Astrocyte (in vitro differentiated cells and primary cell): ENCODE data around the gene RUFY3.

Source experiments
- EZH2 ChIP-seq: IDR thresholded peaks from 2 replicates; pipeline ENCODE4 v1.6.1; 2012; ENCODE audit warnings: mild to moderate bottlenecking, low read length, inconsistent platforms; ENCODE audit not compliant: insufficient read depth
- TF ChIP-seq, protein P1 (sequence below): IDR thresholded peaks from 2 replicates; pipeline ENCODE4 v1.5.1; 2011; ENCODE audit warnings: low read depth, mild to moderate bottlenecking, inconsistent platforms, low read length, moderate library complexity; ENCODE audit not compliant: insufficient read depth

DNA sequence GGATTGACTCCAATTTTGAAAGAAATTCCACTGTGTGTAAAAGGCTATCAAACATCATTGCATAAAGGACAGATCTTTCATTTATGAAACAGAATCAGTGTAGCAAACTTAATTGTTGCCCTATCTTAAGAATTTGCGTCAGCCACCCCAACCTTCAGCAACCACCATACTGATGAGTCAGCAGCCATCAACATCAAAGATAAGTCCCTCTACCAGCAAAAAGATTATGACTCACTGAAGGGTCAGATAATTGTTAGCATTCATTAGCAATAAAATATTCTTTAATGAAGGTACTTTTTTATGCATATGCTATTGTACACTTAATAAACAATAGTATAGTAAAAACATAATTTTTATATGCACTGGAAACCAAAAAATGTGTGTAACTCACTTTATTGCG is 133.7 kb downstream of the RUFY3 start:
- TF ChIP-seq EZH2 = no peak
- TF ChIP-seq, protein P1, sequence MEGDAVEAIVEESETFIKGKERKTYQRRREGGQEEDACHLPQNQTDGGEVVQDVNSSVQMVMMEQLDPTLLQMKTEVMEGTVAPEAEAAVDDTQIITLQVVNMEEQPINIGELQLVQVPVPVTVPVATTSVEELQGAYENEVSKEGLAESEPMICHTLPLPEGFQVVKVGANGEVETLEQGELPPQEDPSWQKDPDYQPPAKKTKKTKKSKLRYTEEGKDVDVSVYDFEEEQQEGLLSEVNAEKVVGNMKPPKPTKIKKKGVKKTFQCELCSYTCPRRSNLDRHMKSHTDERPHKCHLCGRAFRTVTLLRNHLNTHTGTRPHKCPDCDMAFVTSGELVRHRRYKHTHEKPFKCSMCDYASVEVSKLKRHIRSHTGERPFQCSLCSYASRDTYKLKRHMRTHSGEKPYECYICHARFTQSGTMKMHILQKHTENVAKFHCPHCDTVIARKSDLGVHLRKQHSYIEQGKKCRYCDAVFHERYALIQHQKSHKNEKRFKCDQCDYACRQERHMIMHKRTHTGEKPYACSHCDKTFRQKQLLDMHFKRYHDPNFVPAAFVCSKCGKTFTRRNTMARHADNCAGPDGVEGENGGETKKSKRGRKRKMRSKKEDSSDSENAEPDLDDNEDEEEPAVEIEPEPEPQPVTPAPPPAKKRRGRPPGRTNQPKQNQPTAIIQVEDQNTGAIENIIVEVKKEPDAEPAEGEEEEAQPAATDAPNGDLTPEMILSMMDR = no peak
